ENCODE results near the gene MTMR12.

The MTMR12 gene

GRCh38 chr5:32195265-32195664 lies 117.5 kb downstream of the MTMR12 start:
- no peak for DNase-seq (ENCODE audit: low read depth)
- TF ChIP-seq, protein P1, sequence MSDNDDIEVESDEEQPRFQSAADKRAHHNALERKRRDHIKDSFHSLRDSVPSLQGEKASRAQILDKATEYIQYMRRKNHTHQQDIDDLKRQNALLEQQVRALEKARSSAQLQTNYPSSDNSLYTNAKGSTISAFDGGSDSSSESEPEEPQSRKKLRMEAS (IDR thresholded peaks at IDR 0.05; ENCODE audit: low read depth, low read length): no peak
- TF ChIP-seq MYC (IDR thresholded peaks at IDR 0.05; ENCODE audit: low read depth, low read length): no peak
- TF ChIP-seq POLR2A (IDR thresholded peaks at IDR 0.05; ENCODE audit: extremely low read depth, insufficient read length): no peak
- TF ChIP-seq, protein P2, sequence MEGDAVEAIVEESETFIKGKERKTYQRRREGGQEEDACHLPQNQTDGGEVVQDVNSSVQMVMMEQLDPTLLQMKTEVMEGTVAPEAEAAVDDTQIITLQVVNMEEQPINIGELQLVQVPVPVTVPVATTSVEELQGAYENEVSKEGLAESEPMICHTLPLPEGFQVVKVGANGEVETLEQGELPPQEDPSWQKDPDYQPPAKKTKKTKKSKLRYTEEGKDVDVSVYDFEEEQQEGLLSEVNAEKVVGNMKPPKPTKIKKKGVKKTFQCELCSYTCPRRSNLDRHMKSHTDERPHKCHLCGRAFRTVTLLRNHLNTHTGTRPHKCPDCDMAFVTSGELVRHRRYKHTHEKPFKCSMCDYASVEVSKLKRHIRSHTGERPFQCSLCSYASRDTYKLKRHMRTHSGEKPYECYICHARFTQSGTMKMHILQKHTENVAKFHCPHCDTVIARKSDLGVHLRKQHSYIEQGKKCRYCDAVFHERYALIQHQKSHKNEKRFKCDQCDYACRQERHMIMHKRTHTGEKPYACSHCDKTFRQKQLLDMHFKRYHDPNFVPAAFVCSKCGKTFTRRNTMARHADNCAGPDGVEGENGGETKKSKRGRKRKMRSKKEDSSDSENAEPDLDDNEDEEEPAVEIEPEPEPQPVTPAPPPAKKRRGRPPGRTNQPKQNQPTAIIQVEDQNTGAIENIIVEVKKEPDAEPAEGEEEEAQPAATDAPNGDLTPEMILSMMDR (IDR thresholded peaks at IDR 0.05; ENCODE audit: low read depth, low read length): no peak
- H3K4me3 ChIP-seq (ENCODE audit: low read depth, low read length): no peak overlapping the region

GRCh38 chr5:32193591-32193990 lies 119.1 kb downstream of the MTMR12 start:
- no peak overlapping the region for H3K4me3 ChIP-seq (ENCODE audit: low read depth, low read length)
- DNase-seq (ENCODE audit: low read depth): peak; percentile 90
- TF ChIP-seq POLR2A (IDR thresholded peaks at IDR 0.05; ENCODE audit: extremely low read depth, insufficient read length) (no peak), MYC (IDR thresholded peaks at IDR 0.05; ENCODE audit: low read depth, low read length) (peak; percentile 60; the same call in 1 of the 2 replicates)
- TF ChIP-seq, protein P1 (IDR thresholded peaks at IDR 0.05; ENCODE audit: low read depth, low read length): peak; percentile 24; the same call in 1 of the 2 replicates
- TF ChIP-seq, protein P2 (IDR thresholded peaks at IDR 0.05; ENCODE audit: low read depth, low read length): no peak

- no peak overlapping the region for H3K4me3 ChIP-seq (ENCODE audit: low read depth, low read length)
- TF ChIP-seq MYC (IDR thresholded peaks at IDR 0.05; ENCODE audit: low read depth, low read length): no peak
- TF ChIP-seq, protein P2 (IDR thresholded peaks at IDR 0.05; ENCODE audit: low read depth, low read length): no peak
- TF ChIP-seq, protein P1 (IDR thresholded peaks at IDR 0.05; ENCODE audit: low read depth, low read length): no peak
- no peak for TF ChIP-seq POLR2A (IDR thresholded peaks at IDR 0.05; ENCODE audit: extremely low read depth, insufficient read length)
- DNase-seq (ENCODE audit: low read depth): no peak
These were observed 122.6 kb downstream of the MTMR12 start for GRCh38 chr5:32190095-32190494.

DNA sequence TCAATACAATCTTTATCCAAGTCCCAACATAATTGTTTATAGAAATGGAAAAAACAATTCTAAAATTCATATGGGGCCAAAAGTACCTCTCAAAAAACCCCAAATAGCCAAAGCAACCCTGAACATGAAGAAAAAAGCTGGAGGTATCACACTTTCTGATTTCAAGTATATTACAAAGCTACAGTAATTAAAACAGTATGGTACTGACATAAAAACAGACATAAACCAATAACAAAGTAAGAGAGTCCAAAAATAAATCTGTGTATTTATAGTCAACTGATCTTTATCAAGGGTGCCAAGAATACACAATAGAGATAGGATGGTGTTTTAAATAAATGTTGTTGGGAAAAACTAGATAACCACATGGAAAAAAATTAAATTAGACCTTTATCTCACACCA lies 125.1 kb downstream of the MTMR12 start:
- no peak overlapping the region for H3K4me3 ChIP-seq (ENCODE audit: low read depth, low read length)
- TF ChIP-seq, protein P2 (IDR thresholded peaks at IDR 0.05; ENCODE audit: low read depth, low read length): no peak
- TF ChIP-seq, protein P1 (IDR thresholded peaks at IDR 0.05; ENCODE audit: low read depth, low read length): no peak
- TF ChIP-seq MYC (IDR thresholded peaks at IDR 0.05; ENCODE audit: low read depth, low read length) (no peak), POLR2A (IDR thresholded peaks at IDR 0.05; ENCODE audit: extremely low read depth, insufficient read length) (no peak)
- no peak for DNase-seq (ENCODE audit: low read depth)

- DNase-seq (ENCODE audit: low read depth): peak; percentile 46
- TF ChIP-seq, protein P2 (IDR thresholded peaks at IDR 0.05; ENCODE audit: low read depth, low read length): no peak
- TF ChIP-seq MYC (IDR thresholded peaks at IDR 0.05; ENCODE audit: low read depth, low read length) (no peak), POLR2A (IDR thresholded peaks at IDR 0.05; ENCODE audit: extremely low read depth, insufficient read length) (no peak)
- TF ChIP-seq, protein P1 (IDR thresholded peaks at IDR 0.05; ENCODE audit: low read depth, low read length): peak; percentile 88
- H3K4me3 ChIP-seq (ENCODE audit: low read depth, low read length): no peak overlapping the region
These were observed 130.2 kb downstream of the MTMR12 start for GRCh38 chr5:32182463-32183063.
